Measurements from ENCODE around the gene DIAPH3. TPM values are rescaled to one million over a fixed set of nuclear protein-coding genes. Genes with fewer than 3 reads are reported as not detected.

DIAPH3 gene
- total and polyA plus RNA-seq, 2 of the 8 experiments (the other 6 are each of a cell fraction or from before 2014, with no cell fraction given), result 8.0 to 30.8 TPM

- TF ChIP-seq MAFK (IDR thresholded peaks at IDR 0.05; ENCODE audit: low read depth, low read length) (no peak), CHD7 (IDR thresholded peaks at IDR 0.05; ENCODE audit: insufficient replicate concordance, low read length) (no peak), NRF1 (IDR thresholded peaks at IDR 0.05; ENCODE audit: low read depth, low read length) (no peak), RFX5 (IDR thresholded peaks at IDR 0.05; ENCODE audit: borderline replicate concordance, low read depth, low read length) (no peak), JUND (IDR thresholded peaks at IDR 0.05; ENCODE audit: low read length) (no peak)
Measured at GRCh38 chr13:59790626-59791025, 373.1 kb downstream of the DIAPH3 start (continued).

All from H1 (cell line).